ENCODE data around the gene ZPLD1. TPM values are rescaled to one million over a fixed set of nuclear protein-coding genes. Genes with fewer than 3 reads are reported as not detected.

The ZPLD1 gene
- total RNA-seq, 3 donors from 2014 or later = 0.33 to 0.59 TPM; not detected in 1

DNA sequence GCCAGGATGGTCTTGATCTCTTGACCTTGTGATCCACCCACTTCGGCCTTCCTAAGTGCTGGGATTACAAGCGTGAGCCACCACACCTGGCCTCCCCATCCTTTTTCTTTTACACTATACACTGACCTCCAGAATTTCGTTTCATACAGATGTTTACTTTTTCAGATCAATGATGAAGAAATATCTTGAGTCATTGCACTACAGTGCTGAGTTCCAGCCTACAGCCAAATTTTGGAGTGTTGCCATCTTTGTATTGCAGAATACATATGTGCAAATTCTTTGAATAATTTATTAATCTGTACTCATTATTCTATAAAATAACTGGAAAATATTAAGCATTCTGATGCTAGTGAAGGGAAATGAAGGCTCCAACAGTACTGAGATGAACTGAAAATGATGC is 12.5 kb downstream of the ZPLD1 start:
- no peaks in the 10 kb centered on the region for H3K36me3 ChIP-seq
- intact Hi-C loops (cut with DNase I; ENCODE audit: low total_unique reads) = no loop called here
- H3K27ac ChIP-seq = no peak overlapping the region
- no peaks in the 10 kb centered on the region for H3K4me1 ChIP-seq
- H3K27me3 ChIP-seq = no peaks in the 10 kb centered on the region
- no peaks in the 10 kb centered on the region for H3K9me3 ChIP-seq
- DNase-seq (ENCODE audit: low spot score in 2 of 2) = no peak
- TF ChIP-seq POLR2A (IDR thresholded peaks at IDR 0.05) = no peak
- TF ChIP-seq, protein P1, sequence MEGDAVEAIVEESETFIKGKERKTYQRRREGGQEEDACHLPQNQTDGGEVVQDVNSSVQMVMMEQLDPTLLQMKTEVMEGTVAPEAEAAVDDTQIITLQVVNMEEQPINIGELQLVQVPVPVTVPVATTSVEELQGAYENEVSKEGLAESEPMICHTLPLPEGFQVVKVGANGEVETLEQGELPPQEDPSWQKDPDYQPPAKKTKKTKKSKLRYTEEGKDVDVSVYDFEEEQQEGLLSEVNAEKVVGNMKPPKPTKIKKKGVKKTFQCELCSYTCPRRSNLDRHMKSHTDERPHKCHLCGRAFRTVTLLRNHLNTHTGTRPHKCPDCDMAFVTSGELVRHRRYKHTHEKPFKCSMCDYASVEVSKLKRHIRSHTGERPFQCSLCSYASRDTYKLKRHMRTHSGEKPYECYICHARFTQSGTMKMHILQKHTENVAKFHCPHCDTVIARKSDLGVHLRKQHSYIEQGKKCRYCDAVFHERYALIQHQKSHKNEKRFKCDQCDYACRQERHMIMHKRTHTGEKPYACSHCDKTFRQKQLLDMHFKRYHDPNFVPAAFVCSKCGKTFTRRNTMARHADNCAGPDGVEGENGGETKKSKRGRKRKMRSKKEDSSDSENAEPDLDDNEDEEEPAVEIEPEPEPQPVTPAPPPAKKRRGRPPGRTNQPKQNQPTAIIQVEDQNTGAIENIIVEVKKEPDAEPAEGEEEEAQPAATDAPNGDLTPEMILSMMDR (IDR thresholded peaks at IDR 0.05) = no peak
- TF ChIP-seq POLR2AphosphoS5 (IDR thresholded peaks at IDR 0.05) = no peak
- H3K4me3 ChIP-seq = no peak overlapping the region

GRCh38 chr3:102449341-102449740 is 14.5 kb downstream of the ZPLD1 start:
- H3K4me3 ChIP-seq = no peak overlapping the region
- DNase-seq (ENCODE audit: low spot score in 2 of 2) = no peak
- intact Hi-C loops (cut with DNase I; ENCODE audit: low total_unique reads) = no loop called here
- H3K36me3 ChIP-seq = no peaks in the 10 kb centered on the region
- H3K27ac ChIP-seq = no peak overlapping the region
- no peaks in the 10 kb centered on the region for H3K9me3 ChIP-seq
- no peaks in the 10 kb centered on the region for H3K4me1 ChIP-seq
- H3K27me3 ChIP-seq = no peaks in the 10 kb centered on the region
- TF ChIP-seq, protein P1 (IDR thresholded peaks at IDR 0.05) = no peak
- TF ChIP-seq POLR2A (IDR thresholded peaks at IDR 0.05) (no peak), POLR2AphosphoS5 (IDR thresholded peaks at IDR 0.05) (no peak)

GRCh38 chr3:102449930-102450329 is 15.1 kb downstream of the ZPLD1 start:
- Histone ChIP-seq H3K4me3 (no peak overlapping the region), H3K27me3 (no peaks in the 10 kb centered on the region), H3K36me3 (no peaks in the 10 kb centered on the region), H3K9me3 (no peaks in the 10 kb centered on the region), H3K4me1 (no peaks in the 10 kb centered on the region), H3K27ac (no peak overlapping the region)
- intact Hi-C loops (cut with DNase I; ENCODE audit: low total_unique reads) = no loop called here
- TF ChIP-seq POLR2AphosphoS5 (IDR thresholded peaks at IDR 0.05) (no peak), POLR2A (IDR thresholded peaks at IDR 0.05) (no peak)
- TF ChIP-seq, protein P1 (IDR thresholded peaks at IDR 0.05) = no peak
- DNase-seq (ENCODE audit: low spot score in 2 of 2) = no peak

GRCh38 chr3:102450976-102451375 is 16.2 kb downstream of the ZPLD1 start:
- no peak overlapping the region for H3K4me3 ChIP-seq
- no peak overlapping the region for H3K27ac ChIP-seq
- TF ChIP-seq POLR2A (IDR thresholded peaks at IDR 0.05) (no peak), POLR2AphosphoS5 (IDR thresholded peaks at IDR 0.05) (no peak)
- no peaks in the 10 kb centered on the region for H3K4me1 ChIP-seq
- DNase-seq (ENCODE audit: low spot score in 2 of 2) = no peak
- no peaks in the 10 kb centered on the region for H3K27me3 ChIP-seq
- intact Hi-C loops (cut with DNase I; ENCODE audit: low total_unique reads) = no loop called here
- H3K36me3 ChIP-seq = no peaks in the 10 kb centered on the region
- no peaks in the 10 kb centered on the region for H3K9me3 ChIP-seq

DNA sequence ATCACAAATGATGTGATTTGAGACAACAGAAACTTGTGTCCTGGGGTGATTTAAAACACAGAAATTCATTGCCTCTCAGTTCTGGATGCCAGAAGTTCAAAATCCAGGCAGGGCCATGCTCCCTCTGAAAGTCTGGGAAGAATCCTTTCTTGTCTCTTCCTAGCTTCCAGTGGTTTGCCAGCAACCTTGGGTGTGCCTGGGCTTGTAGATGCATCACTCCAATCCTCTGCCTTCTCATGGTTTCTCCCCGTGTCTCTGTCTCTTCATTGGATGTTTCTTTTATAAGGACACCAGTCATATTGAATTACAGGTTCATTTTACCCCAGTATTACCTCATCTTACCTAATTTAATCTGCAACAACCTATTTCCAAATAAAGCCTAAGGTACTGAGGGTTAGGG is 16.7 kb downstream of the ZPLD1 start:
- Histone ChIP-seq H3K9me3 (no peaks in the 10 kb centered on the region), H3K36me3 (no peaks in the 10 kb centered on the region), H3K4me3 (no peak overlapping the region), H3K4me1 (no peaks in the 10 kb centered on the region), H3K27ac (no peak overlapping the region), H3K27me3 (no peaks in the 10 kb centered on the region)
- no peak for DNase-seq (ENCODE audit: low spot score in 2 of 2)
- intact Hi-C loops (cut with DNase I; ENCODE audit: low total_unique reads) = no loop called here
- TF ChIP-seq POLR2AphosphoS5 (IDR thresholded peaks at IDR 0.05) = no peak
- TF ChIP-seq, protein P1 (IDR thresholded peaks at IDR 0.05) = no peak
- TF ChIP-seq POLR2A (IDR thresholded peaks at IDR 0.05) = no peak

DNA sequence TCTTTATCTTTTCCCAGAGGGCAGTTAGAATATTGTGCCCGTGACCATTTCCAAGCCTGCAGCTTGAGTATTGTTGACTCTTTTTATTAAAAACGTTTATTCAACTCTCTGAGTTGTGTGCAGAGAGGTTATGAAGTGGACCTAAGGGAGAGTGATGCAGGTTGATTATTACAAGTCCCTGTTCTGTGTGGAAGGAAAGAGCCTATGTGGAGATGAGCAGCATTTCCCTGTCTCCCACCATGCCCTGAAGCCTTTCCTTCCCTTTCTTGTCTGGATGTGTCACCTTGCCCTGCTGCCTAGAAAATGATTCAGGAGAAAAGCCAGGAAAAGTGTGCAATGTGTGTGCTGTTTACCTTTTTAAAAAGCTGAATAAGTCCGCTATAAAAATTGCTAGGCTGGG is 19.4 kb downstream of the ZPLD1 start:
- no peaks in the 10 kb centered on the region for H3K27me3 ChIP-seq
- H3K4me1 ChIP-seq = no peaks in the 10 kb centered on the region
- H3K27ac ChIP-seq = no peak overlapping the region
- intact Hi-C loops (cut with DNase I; ENCODE audit: low total_unique reads) = no loop called here
- DNase-seq (ENCODE audit: low spot score in 2 of 2) = no peak
- TF ChIP-seq, protein P1 (IDR thresholded peaks at IDR 0.05) = no peak
- TF ChIP-seq POLR2AphosphoS5 (IDR thresholded peaks at IDR 0.05) (no peak), POLR2A (IDR thresholded peaks at IDR 0.05) (no peak)
- no peaks in the 10 kb centered on the region for H3K36me3 ChIP-seq
- H3K4me3 ChIP-seq = no peak overlapping the region
- no peaks in the 10 kb centered on the region for H3K9me3 ChIP-seq
